SK-N-SH (cell line): ENCODE results near the gene KCNB1. TPM values are rescaled to one million over a fixed set of nuclear protein-coding genes. Genes with fewer than 3 reads are reported as not detected.

Experiments used
- CTCF ChIA-PET: fragments of 300-600, 350-600 bp; formaldehyde crosslinking; extraction: SDS; loops from one replicate; lab custom pipeline; 2021; lab: Yijun Ruan, JAX
- POLR2A ChIA-PET: fragments of 350-600 bp; sonication (Branson Sonifier 250); formaldehyde crosslinking; extraction: SDS; loops from one replicate; lab custom pipeline; 2020; ENCODE audit warnings: antibody characterized with exemption, inconsistent platforms; lab: Yijun Ruan, JAX
- DNase-seq: peaks from one replicate; pipeline ENCODE4 v3.0.0; 2012
- H2AFZ ChIP-seq: fragments of 200-600 bp; sonication (generic); 2 replicates; pipeline ENCODE4 v1.8.1; 2016; ENCODE audit warnings: antibody characterized with exemption, mild to moderate bottlenecking, low read depth
- H3F3A ChIP-seq: fragments of 200-600 bp; sonication (generic); replicated peaks from 2 replicates; pipeline ENCODE3; 2016; ENCODE audit warnings: antibody characterized with exemption, mild to moderate bottlenecking; ENCODE audit not compliant: insufficient read depth
- H3K27ac ChIP-seq, 2 experiments: fragments of 200-500 bp in 1 of 2; fragments of 200-600 bp in 1 of 2; sonication (Bioruptor generic) in 1 of 2; sonication (generic), shearing (Covaris generic) in 1 of 2; 2 replicates each; pipeline versions ENCODE4 v1.5.1 to v1.6.1; 2014 to 2016; ENCODE audit warnings: low read depth in 2 of 2, inconsistent platforms in 1 of 2, low read length in 1 of 2, mild to moderate bottlenecking in 1 of 2, mixed read lengths in 1 of 2
- H3K27me3 ChIP-seq: fragments of 200-600 bp; sonication (generic), shearing (Covaris generic); 2 replicates; pipeline ENCODE4 v1.6.1; 2016; ENCODE audit warnings: mixed run types; ENCODE audit not compliant: insufficient read depth
- H3K36me3 ChIP-seq, 2 experiments: fragments of 200-500 bp in 1 of 2; fragments of 200-600 bp in 1 of 2; sonication (Bioruptor generic) in 1 of 2; sonication (generic) in 1 of 2; replicated peaks in 1 of 2; 2 replicates each; pipeline versions ENCODE3 to v1.5.1; 2014 to 2016; ENCODE audit warnings: low read length in 1 of 2, mild to moderate bottlenecking in 1 of 2; ENCODE audit not compliant: insufficient read depth in 2 of 2, control insufficient read depth in 1 of 2
- H3K4me1 ChIP-seq, 2 experiments: fragments of 200-500 bp in 1 of 2; fragments of 200-600 bp in 1 of 2; sonication (Bioruptor generic) in 1 of 2; sonication (generic), shearing (Covaris generic) in 1 of 2; 2 replicates each; pipeline versions ENCODE4 v1.5.1 to v1.6.1; 2014 to 2016; ENCODE audit warnings: low read depth in 1 of 2, low read length in 1 of 2, mixed run types in 1 of 2; ENCODE audit not compliant: insufficient read depth in 2 of 2, control insufficient read depth in 1 of 2
- H3K4me2 ChIP-seq: fragments of 200-600 bp; sonication (generic), shearing (Covaris generic); 2 replicates; pipeline ENCODE4 v1.6.1; 2017; ENCODE audit warnings: mixed run types
- H3K4me3 ChIP-seq, 2 experiments: fragments of 200-500 bp in 1 of 2; fragments of 200-600 bp in 1 of 2; sonication (Bioruptor generic) in 1 of 2; sonication (generic), shearing (Covaris generic) in 1 of 2; 2 replicates each; pipeline versions ENCODE4 v1.5.1 to v1.8.1; 2014 to 2016; ENCODE audit warnings: low read depth in 2 of 2, inconsistent platforms in 1 of 2, low read length in 1 of 2, mild to moderate bottlenecking in 1 of 2, mixed read lengths in 1 of 2, moderate library complexity in 1 of 2
- H3K79me2 ChIP-seq: fragments of 200-600 bp; sonication (generic); 2 replicates; pipeline ENCODE4 v1.8.1; 2017; ENCODE audit warnings: mild to moderate bottlenecking; ENCODE audit not compliant: insufficient read depth
- H3K9ac ChIP-seq: fragments of 200-600 bp; sonication (generic); 2 replicates; pipeline ENCODE4 v1.6.1; 2017; ENCODE audit warnings: mixed run types
- H3K9me2 ChIP-seq: fragments of 200-600 bp; sonication (generic); 2 replicates; pipeline ENCODE4 v1.6.1; 2017; ENCODE audit warnings: mixed run types
- H3K9me3 ChIP-seq: fragments of 200-600 bp; sonication (generic); 2 replicates; pipeline ENCODE4 v1.6.1; 2017; ENCODE audit warnings: mixed run types, mild to moderate bottlenecking, moderate library complexity
- H4K20me1 ChIP-seq: fragments of 200-600 bp; sonication (generic); 2 replicates; pipeline ENCODE4 v1.6.1; 2017; ENCODE audit warnings: mild to moderate bottlenecking, mixed run types; ENCODE audit not compliant: insufficient read depth
- ELF1 ChIP-seq: IDR thresholded peaks from 2 replicates; pipeline ENCODE4 v1.4.0; 2012
- IRF3 ChIP-seq: fragments of 150-350 bp; IDR thresholded peaks from 2 replicates; pipeline ENCODE4 v1.6.1; 2016; ENCODE audit warnings: mild to moderate bottlenecking, low read depth, low read length
- MXI1 ChIP-seq: IDR thresholded peaks from 2 replicates; pipeline ENCODE4 v1.6.1; 2012; ENCODE audit warnings: mild to moderate bottlenecking, low read depth, low read length, improper control_type of control experiment
- NRF1 ChIP-seq: IDR thresholded peaks from 2 replicates; pipeline ENCODE4 v1.6.1; 2012; ENCODE audit warnings: low read depth, mild to moderate bottlenecking, low read length
- PBX3 ChIP-seq: IDR thresholded peaks from 2 replicates; pipeline ENCODE4; 2012
- RAD21 ChIP-seq: IDR thresholded peaks from 2 replicates; pipeline ENCODE4 v1.6.1; 2012; ENCODE audit warnings: mild to moderate bottlenecking, low read length
- RFX5 ChIP-seq: IDR thresholded peaks from 2 replicates; pipeline ENCODE4 v1.6.1; 2012; ENCODE audit warnings: mild to moderate bottlenecking, improper control_type of control experiment, low read length
- TAF1 ChIP-seq: IDR thresholded peaks from 2 replicates; pipeline ENCODE4 v1.6.1; 2012; ENCODE audit warnings: low read depth, mild to moderate bottlenecking, low read length, moderate library complexity, borderline replicate concordance
- TCF12 ChIP-seq: IDR thresholded peaks from 2 replicates; pipeline ENCODE4 v1.4.0; 2012
- TEAD4 ChIP-seq: IDR thresholded peaks from 2 replicates; pipeline ENCODE4 v1.4.0; 2012; ENCODE audit warnings: mild to moderate bottlenecking, borderline replicate concordance; ENCODE audit not compliant: insufficient read depth
- YY1 ChIP-seq: IDR thresholded peaks from 2 replicates; pipeline ENCODE4 v1.4.0; 2012; ENCODE audit warnings: low read depth, mild to moderate bottlenecking
- WGBS: methylation state at CpG from one replicate; pipeline ENCODE4 v1.1.6; 2017; ENCODE audit warnings: low lambda C conversion rate; 5-methylcytosine and 5-hydroxymethylcytosine counted together
- polyA plus RNA-seq, 3 experiments: library from polyadenylated mRNA; depleted of rRNA; stranded (reverse); fragments of >200 nt; gene quantifications; 2 replicates each; pipeline ENCODE4 v1.2.3, GENCODE V29; 2012

Gene KCNB1
- polyA plus RNA-seq, 1 of the 3 experiments (the other 2 are of a cell fraction) = 0.82 TPM

- ChIA-PET CTCF (interaction anchor here (0.9 to 1.4 kb wide), 4 partner anchors 19 to 244 kb away, joined by 3 to 6 read pairs (median 4); no protein-coding TSS in a partner anchor), POLR2A (no interaction called here)
- Histone ChIP-seq H3K36me3 (no peaks in the 10 kb centered on the region), H3K27me3 (peaks cover 33% of the 10 kb centered on the region; the same call in 1 of the 2 replicates), H3K4me2 (no peak overlapping the region), H4K20me1 (no peaks in the 10 kb centered on the region), H3K4me3 (no peak overlapping the region), H3K9me3 (no peaks in the 10 kb centered on the region), H3F3A (no peaks in the 10 kb centered on the region), H2AFZ (no peak overlapping the region), H3K4me1 (no peaks in the 10 kb centered on the region; a peak in 1 of 4 replicates), H3K9ac (no peak overlapping the region), H3K9me2 (no peaks in the 10 kb centered on the region), H3K27ac (no peak overlapping the region), H3K79me2 (no peaks in the 10 kb centered on the region)
- no peak for DNase-seq
- 47% methylated on average over 5 of the region's 5 CpGs for WGBS
- TF ChIP-seq TCF12 (no peak), TAF1 (no peak), PBX3 (no peak)
These were observed 7.2 kb upstream of the KCNB1 start for GRCh38 chr20:49489688-49490087.

- CTCF ChIA-PET = interaction anchor here (3.8 to 7.5 kb wide), 5 partner anchors 19 to 154 kb away, joined by 24 to 141 read pairs (median 115); no protein-coding TSS in a partner anchor
- Histone ChIP-seq H3K9ac (no peak overlapping the region), H4K20me1 (no peaks in the 10 kb centered on the region), H3K27ac (no peak overlapping the region), H3K36me3 (no peaks in the 10 kb centered on the region), H3F3A (no peaks in the 10 kb centered on the region), H3K4me2 (no peak overlapping the region), H3K9me3 (no peaks in the 10 kb centered on the region), H3K79me2 (no peaks in the 10 kb centered on the region), H3K4me1 (peaks cover 0 to 7% of the 10 kb centered on the region in 2 experiments; a peak in 1 of 4 replicates), H3K9me2 (no peaks in the 10 kb centered on the region), H3K4me3 (no peak overlapping the region), H2AFZ (no peak overlapping the region), H3K27me3 (peaks cover 33% of the 10 kb centered on the region; the same call in 1 of the 2 replicates)
- no peak for TF ChIP-seq NRF1
- no peak for TF ChIP-seq MXI1
- no peak for TF ChIP-seq RFX5
- no peak for TF ChIP-seq TEAD4
- no peak for TF ChIP-seq RAD21
- TF ChIP-seq ELF1 = no peak
- no peak for TF ChIP-seq IRF3
- TF ChIP-seq YY1 = no peak
- POLR2A ChIA-PET = no interaction called here
- DNase-seq = no peak
These were observed 3.6 kb upstream of the KCNB1 start for GRCh38 chr20:49486064-49486463.
